ENCODE results near the gene C12orf60. TPM values are rescaled to one million over a fixed set of nuclear protein-coding genes. Genes with fewer than 3 reads are reported as not detected.
A peak's percentile ranks its signal among the peaks of the same experiment; 100 is the strongest.

Gene C12orf60
- total RNA-seq, 2 donors from 2014 or later = 2.4 to 5.1 TPM

- Mint-ChIP-seq H3K27me3 (ENCODE audit: low read depth) (no peaks in the 10 kb centered on the region), H3K4me1 (ENCODE audit: low read depth) (peaks cover 5% of the 10 kb centered on the region), H3K36me3 (ENCODE audit: insufficient read depth in 2 of 2) (peaks cover 4 to 28% of the 10 kb centered on the region in 2 donors), H3K9me3 (no peaks in the 10 kb centered on the region), H3K4me3 (no peak overlapping the region), H3K27ac (no peak overlapping the region)
- no peak for ATAC-seq (replicated peaks in 1 of 2)
- no peak for DNase-seq
Measured at GRCh38 chr12:14782756-14783155, 20.7 kb upstream of the C12orf60 start.

GRCh38 chr12:14784471-14784870 lies 19.0 kb upstream of the C12orf60 start:
- no peaks in the 10 kb centered on the region for H3K27me3 Mint-ChIP-seq (ENCODE audit: low read depth)
- no peak overlapping the region for H3K4me3 Mint-ChIP-seq
- no peaks in the 10 kb centered on the region for H3K9me3 Mint-ChIP-seq
- ATAC-seq (replicated peaks in 1 of 2) (no peak), DNase-seq (no peak)
- H3K27ac Mint-ChIP-seq = no peak overlapping the region
- peaks cover 4% of the 10 kb centered on the region for H3K4me1 Mint-ChIP-seq (ENCODE audit: low read depth)
- peaks cover 4 to 38% of the 10 kb centered on the region in 2 donors for H3K36me3 Mint-ChIP-seq (ENCODE audit: insufficient read depth in 2 of 2)

GRCh38 chr12:14785568-14785967 lies 17.9 kb upstream of the C12orf60 start:
- peaks cover 4 to 49% of the 10 kb centered on the region in 2 donors for H3K36me3 Mint-ChIP-seq (ENCODE audit: insufficient read depth in 2 of 2)
- DNase-seq (no peak), ATAC-seq (replicated peaks in 1 of 2) (no peak)
- H3K9me3 Mint-ChIP-seq = no peaks in the 10 kb centered on the region
- no peaks in the 10 kb centered on the region for H3K27me3 Mint-ChIP-seq (ENCODE audit: low read depth)
- H3K4me1 Mint-ChIP-seq (ENCODE audit: low read depth) = no peaks in the 10 kb centered on the region
- no peak overlapping the region for H3K27ac Mint-ChIP-seq
- no peak overlapping the region for H3K4me3 Mint-ChIP-seq

GRCh38 chr12:14795028-14795448 lies 8.4 kb upstream of the C12orf60 start:
- Mint-ChIP-seq H3K9me3 (no peaks in the 10 kb centered on the region), H3K27ac (peak overlapping the region; percentile 22), H3K27me3 (ENCODE audit: low read depth) (no peaks in the 10 kb centered on the region), H3K4me1 (ENCODE audit: low read depth) (no peaks in the 10 kb centered on the region), H3K4me3 (no peak overlapping the region), H3K36me3 (ENCODE audit: insufficient read depth in 2 of 2) (peaks cover 9 to 72% of the 10 kb centered on the region in 2 donors)
- no peak for DNase-seq
- ATAC-seq (replicated peaks in 1 of 2) = no peak

DNA sequence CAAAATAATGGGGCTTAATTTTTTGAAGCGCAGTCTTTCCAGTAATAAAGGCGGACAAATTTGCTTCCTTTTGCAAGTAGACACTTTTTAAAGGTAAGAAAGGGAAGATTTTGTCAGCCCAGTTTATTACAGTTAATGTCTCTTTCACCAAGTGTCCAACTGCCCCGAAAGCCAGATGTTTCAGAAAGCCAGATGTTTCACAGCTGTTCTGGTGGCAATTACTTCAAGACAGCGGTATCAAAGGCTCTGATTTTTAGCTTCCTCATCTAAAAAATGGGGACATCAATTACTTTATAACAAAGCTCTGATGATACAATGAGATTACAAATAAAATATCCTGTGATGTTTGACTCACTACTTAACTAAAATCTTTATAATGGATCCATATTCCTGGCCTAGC lies 1.2 kb upstream of the C12orf60 start:
- H3K9me3 Mint-ChIP-seq = no peaks in the 10 kb centered on the region
- ATAC-seq (replicated peaks in 1 of 2) (no peak), DNase-seq (no peak)
- H3K4me3 Mint-ChIP-seq = no peak overlapping the region
- no peaks in the 10 kb centered on the region for H3K27me3 Mint-ChIP-seq (ENCODE audit: low read depth)
- H3K27ac Mint-ChIP-seq = no peak overlapping the region
- H3K36me3 Mint-ChIP-seq (ENCODE audit: insufficient read depth in 2 of 2) = peaks cover 5 to 33% of the 10 kb centered on the region in 2 donors
- H3K4me1 Mint-ChIP-seq (ENCODE audit: low read depth) = peaks cover 17% of the 10 kb centered on the region

GRCh38 chr12:14802721-14803010 lies 804 bp upstream of the C12orf60 start:
- Mint-ChIP-seq H3K4me3 (no peak overlapping the region), H3K27ac (no peak overlapping the region), H3K27me3 (ENCODE audit: low read depth) (no peaks in the 10 kb centered on the region), H3K9me3 (no peaks in the 10 kb centered on the region), H3K4me1 (ENCODE audit: low read depth) (peaks cover 17% of the 10 kb centered on the region), H3K36me3 (ENCODE audit: insufficient read depth in 2 of 2) (peaks cover 5 to 28% of the 10 kb centered on the region in 2 donors)
- no peak for DNase-seq
- no peak for ATAC-seq (replicated peaks in 1 of 2)

DNA sequence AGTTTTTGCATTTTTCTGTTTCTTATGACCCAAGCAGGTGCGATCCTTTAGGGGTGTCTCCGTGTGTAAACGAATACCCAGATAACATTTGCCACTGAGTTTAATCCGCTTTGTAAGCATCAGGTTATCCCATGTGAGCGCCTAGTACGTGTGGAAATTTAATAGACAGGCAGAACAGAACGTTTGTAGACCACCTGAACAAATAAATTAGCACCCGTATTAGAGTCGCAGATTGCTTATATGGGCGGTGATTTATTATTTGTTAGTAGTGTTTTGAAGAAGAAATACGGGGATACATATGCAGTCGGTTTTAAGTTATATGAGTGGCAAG lies 325 bp downstream of the C12orf60 start:
- H3K27ac Mint-ChIP-seq = no peak overlapping the region
- H3K4me3 Mint-ChIP-seq = no peak overlapping the region
- ATAC-seq (replicated peaks in 1 of 2) = peak; percentile 1 to 2
- H3K4me1 Mint-ChIP-seq (ENCODE audit: low read depth) = peaks cover 17% of the 10 kb centered on the region
- H3K27me3 Mint-ChIP-seq (ENCODE audit: low read depth) = no peaks in the 10 kb centered on the region
- peaks cover 5 to 19% of the 10 kb centered on the region in 2 donors for H3K36me3 Mint-ChIP-seq (ENCODE audit: insufficient read depth in 2 of 2)
- no peak for DNase-seq
- H3K9me3 Mint-ChIP-seq = no peaks in the 10 kb centered on the region

DNA sequence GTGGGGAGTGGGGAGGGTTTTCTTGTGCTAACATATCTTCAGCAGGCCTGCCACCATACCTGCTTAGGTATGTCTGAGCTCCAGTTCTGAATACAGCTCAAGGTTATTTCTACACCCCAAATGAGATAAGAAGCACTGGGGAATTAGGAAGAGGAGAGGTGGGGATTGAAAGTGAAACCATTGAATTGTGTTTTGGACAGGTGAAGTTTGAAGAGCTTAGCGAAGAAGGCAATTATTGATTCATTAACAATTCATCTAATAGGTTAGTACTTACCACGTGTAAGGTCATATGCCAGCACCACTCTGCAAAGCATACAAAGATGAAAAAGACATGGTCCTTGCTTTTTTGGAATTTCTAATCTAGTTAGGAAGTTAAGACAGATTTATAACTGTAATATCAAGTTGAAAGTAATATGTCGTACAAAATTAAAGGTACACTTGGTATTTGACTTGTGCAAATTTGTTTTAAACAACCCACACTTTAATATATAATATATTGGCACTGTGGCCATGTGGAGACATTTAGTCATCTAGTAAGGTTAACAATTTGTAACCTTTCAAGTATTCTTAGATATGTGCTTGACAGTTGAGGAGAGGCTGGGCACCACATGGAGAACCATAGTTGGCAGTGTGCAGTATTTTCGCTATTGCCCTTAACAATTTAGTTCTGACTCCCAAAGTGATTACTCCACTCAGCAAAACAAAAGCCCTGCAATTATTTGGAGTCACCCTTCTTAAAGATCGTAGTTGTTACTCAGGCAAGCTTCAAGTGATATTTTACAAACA lies 6.9 kb downstream of the C12orf60 start:
- Mint-ChIP-seq H3K9me3 (no peaks in the 10 kb centered on the region), H3K27ac (no peak overlapping the region), H3K4me1 (ENCODE audit: low read depth) (peaks cover 18% of the 10 kb centered on the region), H3K36me3 (ENCODE audit: insufficient read depth in 2 of 2) (no peaks in the 10 kb centered on the region), H3K27me3 (ENCODE audit: low read depth) (no peaks in the 10 kb centered on the region), H3K4me3 (no peak overlapping the region)
- DNase-seq (no peak), ATAC-seq (replicated peaks in 1 of 2) (no peak)

GRCh38 chr12:14810953-14811483 lies 7.5 kb downstream of the C12orf60 start:
- DNase-seq (peak in 1 of 2 donors; percentile 8), ATAC-seq (replicated peaks in 1 of 2) (no peak)
- Mint-ChIP-seq H3K36me3 (ENCODE audit: insufficient read depth in 2 of 2) (no peaks in the 10 kb centered on the region), H3K4me1 (ENCODE audit: low read depth) (peaks cover 14% of the 10 kb centered on the region), H3K4me3 (no peak overlapping the region), H3K27ac (no peak overlapping the region), H3K27me3 (ENCODE audit: low read depth) (no peaks in the 10 kb centered on the region), H3K9me3 (no peaks in the 10 kb centered on the region)

- DNase-seq (no peak), ATAC-seq (replicated peaks in 1 of 2) (no peak)
- no peaks in the 10 kb centered on the region for H3K36me3 Mint-ChIP-seq (ENCODE audit: insufficient read depth in 2 of 2)
- no peaks in the 10 kb centered on the region for H3K27me3 Mint-ChIP-seq (ENCODE audit: low read depth)
- no peak overlapping the region for H3K4me3 Mint-ChIP-seq
- no peaks in the 10 kb centered on the region for H3K9me3 Mint-ChIP-seq
- no peak overlapping the region for H3K27ac Mint-ChIP-seq
- H3K4me1 Mint-ChIP-seq (ENCODE audit: low read depth) = peaks cover 14% of the 10 kb centered on the region
Measured at GRCh38 chr12:14811486-14811885, 8.0 kb downstream of the C12orf60 start.

GRCh38 chr12:14814014-14814413 lies 10.5 kb downstream of the C12orf60 start, which contains the start of gene SMCO3:
Gene SMCO3, minus strand, starts transcription at chr12:14814182. Its CDS starts 7,502 bp downstream, at chr12:14806680.
- Mint-ChIP-seq H3K27ac (no peak within 1 kb of the TSS), H3K36me3 (ENCODE audit: insufficient read depth in 2 of 2) (no peaks in the 10 kb centered on the region), H3K27me3 (ENCODE audit: low read depth) (no peaks in the 10 kb centered on the region), H3K4me1 (ENCODE audit: low read depth) (peaks cover 20% of the 10 kb centered on the region), H3K4me3 (no peak within 1 kb of the TSS), H3K9me3 (peaks cover 0 to 3% of the 10 kb centered on the region in 2 donors)
- DNase-seq (no peak), ATAC-seq (replicated peaks in 1 of 2) (no peak)

DNA sequence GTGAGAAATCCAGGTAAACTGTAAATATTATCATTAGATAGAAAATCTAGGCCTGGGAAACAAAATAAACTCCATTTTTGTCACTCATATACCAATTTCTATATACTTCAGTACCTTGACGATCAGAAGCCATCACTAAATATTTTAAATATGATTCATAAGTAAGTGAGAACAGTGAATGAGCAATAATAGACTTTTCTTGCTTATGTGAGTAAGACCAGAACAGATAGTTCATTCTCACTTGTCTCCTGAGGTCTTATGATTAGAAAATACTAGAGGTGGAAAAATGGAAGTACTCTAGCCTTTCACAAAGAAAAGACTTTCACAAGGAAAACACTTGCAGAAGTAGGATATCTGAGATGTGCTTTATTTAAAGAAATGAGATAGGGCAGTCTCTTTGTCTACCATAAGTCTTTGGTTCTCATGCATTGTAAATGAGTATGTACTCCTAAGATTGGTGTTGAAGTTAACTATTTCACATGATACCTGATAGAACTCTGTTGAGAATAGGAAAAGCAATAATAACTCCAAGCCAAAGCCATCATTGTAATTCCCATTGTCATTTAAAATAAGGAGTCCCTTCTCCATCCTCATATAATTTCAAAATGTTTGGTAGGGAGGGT lies 20.7 kb downstream of the C12orf60 start:
- ATAC-seq (replicated peaks in 1 of 2) (peak; percentile 87 to 92), DNase-seq (no peak)
- H3K4me1 Mint-ChIP-seq (ENCODE audit: low read depth) = peaks cover 25% of the 10 kb centered on the region
- H3K27me3 Mint-ChIP-seq (ENCODE audit: low read depth) = no peaks in the 10 kb centered on the region
- H3K36me3 Mint-ChIP-seq (ENCODE audit: insufficient read depth in 2 of 2) = no peaks in the 10 kb centered on the region
- peak overlapping the region in 1 of 2 donors; percentile 44 for H3K4me3 Mint-ChIP-seq
- H3K27ac Mint-ChIP-seq = no peak overlapping the region
- no peaks in the 10 kb centered on the region for H3K9me3 Mint-ChIP-seq

- no peak for DNase-seq
- Mint-ChIP-seq H3K9me3 (no peaks in the 10 kb centered on the region), H3K27ac (no peak overlapping the region), H3K27me3 (ENCODE audit: low read depth) (no peaks in the 10 kb centered on the region), H3K4me3 (no peak overlapping the region), H3K36me3 (ENCODE audit: insufficient read depth in 2 of 2) (no peaks in the 10 kb centered on the region), H3K4me1 (ENCODE audit: low read depth) (peaks cover 25% of the 10 kb centered on the region)
- ATAC-seq (replicated peaks in 1 of 2) = no peak
Measured at GRCh38 chr12:14825256-14825655, 21.8 kb downstream of the C12orf60 start.
